Measurements from ENCODE around the gene RMI2.

The RMI2 gene

GRCh38 chr16:11350921-11351335 lies 5.7 kb downstream of the RMI2 start:
- Histone ChIP-seq H2AK5ac (ENCODE audit: low read length) (no peak overlapping the region), H3K4me1 (ENCODE audit: control insufficient read depth, low read depth, low read length) (peaks cover 8% of the 10 kb centered on the region), H3K9ac (ENCODE audit: low read length) (no peak overlapping the region), H3K18ac (ENCODE audit: low read length) (no peak overlapping the region), H3K79me2 (ENCODE audit: control insufficient read depth, insufficient read depth, low read length) (peaks cover 28% of the 10 kb centered on the region), H3K4ac (ENCODE audit: low read depth, low read length) (no peak overlapping the region), H3K79me1 (ENCODE audit: low read length) (peaks cover 32% of the 10 kb centered on the region), H3K27me3 (ENCODE audit: insufficient read depth, low read length, poor library complexity) (no peaks in the 10 kb centered on the region), H2BK120ac (ENCODE audit: low read depth, low read length) (no peak overlapping the region), H4K8ac (ENCODE audit: low read depth, low read length) (no peak overlapping the region), H3K4me2 (ENCODE audit: low read length) (no peak overlapping the region), H2BK5ac (ENCODE audit: low read length) (no peak overlapping the region), H3K27ac (ENCODE audit: low read depth, low read length) (no peak overlapping the region), H3K56ac (ENCODE audit: low read length) (no peak overlapping the region), H4K5ac (ENCODE audit: low read length) (no peak overlapping the region), H2BK15ac (replicated peaks; ENCODE audit: low read depth) (no peak overlapping the region), H3K36me3 (ENCODE audit: control insufficient read depth, insufficient read depth, low read length) (no peaks in the 10 kb centered on the region), H3K23ac (ENCODE audit: low read length) (no peak overlapping the region), H3K4me3 (ENCODE audit: low read length) (no peak overlapping the region)
- no peak for DNase-seq
- no CpG with 5 or more reads among the region's 8 CpGs for WGBS (ENCODE audit: extremely low coverage, insufficient coverage, low lambda C conversion rate)

- Histone ChIP-seq H2BK5ac (ENCODE audit: low read length) (no peak overlapping the region), H2AK5ac (ENCODE audit: low read length) (no peak overlapping the region), H3K23ac (ENCODE audit: low read length) (no peak overlapping the region), H3K4me3 (ENCODE audit: low read length) (no peak overlapping the region), H3K18ac (ENCODE audit: low read length) (no peak overlapping the region), H3K79me2 (ENCODE audit: control insufficient read depth, insufficient read depth, low read length) (peaks cover 14% of the 10 kb centered on the region), H3K4me2 (ENCODE audit: low read length) (no peak overlapping the region), H4K5ac (ENCODE audit: low read length) (no peak overlapping the region), H3K79me1 (ENCODE audit: low read length) (peaks cover 22% of the 10 kb centered on the region), H3K56ac (ENCODE audit: low read length) (no peak overlapping the region), H3K4ac (ENCODE audit: low read depth, low read length) (no peak overlapping the region), H3K9ac (ENCODE audit: low read length) (no peak overlapping the region), H3K4me1 (ENCODE audit: control insufficient read depth, low read depth, low read length) (peaks cover 8% of the 10 kb centered on the region), H3K27me3 (ENCODE audit: insufficient read depth, low read length, poor library complexity) (no peaks in the 10 kb centered on the region), H3K36me3 (ENCODE audit: control insufficient read depth, insufficient read depth, low read length) (no peaks in the 10 kb centered on the region), H4K8ac (ENCODE audit: low read depth, low read length) (no peak overlapping the region), H3K27ac (ENCODE audit: low read depth, low read length) (no peak overlapping the region), H2BK15ac (replicated peaks; ENCODE audit: low read depth) (no peak overlapping the region), H2BK120ac (ENCODE audit: low read depth, low read length) (no peak overlapping the region)
- no CpG with 5 or more reads among the region's 4 CpGs for WGBS (ENCODE audit: extremely low coverage, insufficient coverage, low lambda C conversion rate)
- DNase-seq, result no peak
These were observed 7.9 kb downstream of the RMI2 start for GRCh38 chr16:11353158-11353557.

- Histone ChIP-seq H3K36me3 (ENCODE audit: control insufficient read depth, insufficient read depth, low read length) (no peaks in the 10 kb centered on the region), H3K18ac (ENCODE audit: low read length) (peak overlapping the region; percentile 30), H3K56ac (ENCODE audit: low read length) (no peak overlapping the region), H3K27ac (ENCODE audit: low read depth, low read length) (no peak overlapping the region), H3K4me3 (ENCODE audit: low read length) (no peak overlapping the region), H3K27me3 (ENCODE audit: insufficient read depth, low read length, poor library complexity) (no peaks in the 10 kb centered on the region), H3K23ac (ENCODE audit: low read length) (no peak overlapping the region), H2BK120ac (ENCODE audit: low read depth, low read length) (no peak overlapping the region), H2AK5ac (ENCODE audit: low read length) (no peak overlapping the region), H3K4me2 (ENCODE audit: low read length) (no peak overlapping the region), H4K5ac (ENCODE audit: low read length) (no peak overlapping the region), H3K4ac (ENCODE audit: low read depth, low read length) (peak overlapping the region; percentile 76), H4K8ac (ENCODE audit: low read depth, low read length) (no peak overlapping the region), H3K9ac (ENCODE audit: low read length) (no peak overlapping the region), H3K79me2 (ENCODE audit: control insufficient read depth, insufficient read depth, low read length) (peaks cover 6% of the 10 kb centered on the region), H3K4me1 (ENCODE audit: control insufficient read depth, low read depth, low read length) (peaks cover 8% of the 10 kb centered on the region), H3K79me1 (ENCODE audit: low read length) (peaks cover 11% of the 10 kb centered on the region), H2BK5ac (ENCODE audit: low read length) (no peak overlapping the region), H2BK15ac (replicated peaks; ENCODE audit: low read depth) (no peak overlapping the region)
- WGBS (ENCODE audit: extremely low coverage, insufficient coverage, low lambda C conversion rate), result no CpG with 5 or more reads among the region's 5 CpGs
- DNase-seq, result no peak
These were observed 9.1 kb downstream of the RMI2 start for GRCh38 chr16:11354407-11354732.

- no peaks in the 10 kb centered on the region for H3K27me3 ChIP-seq (ENCODE audit: insufficient read depth, low read length, poor library complexity)
- H3K79me2 ChIP-seq (ENCODE audit: control insufficient read depth, insufficient read depth, low read length), result peaks cover 1% of the 10 kb centered on the region
- H3K23ac ChIP-seq (ENCODE audit: low read length), result no peak overlapping the region
- H4K5ac ChIP-seq (ENCODE audit: low read length), result no peak overlapping the region
- H3K4me3 ChIP-seq (ENCODE audit: low read length), result no peak overlapping the region
- peak overlapping the region; percentile 29 for H2BK120ac ChIP-seq (ENCODE audit: low read depth, low read length)
- peak overlapping the region; percentile 79 for H3K56ac ChIP-seq (ENCODE audit: low read length)
- peaks cover 8% of the 10 kb centered on the region for H3K4me1 ChIP-seq (ENCODE audit: control insufficient read depth, low read depth, low read length)
- WGBS (ENCODE audit: extremely low coverage, insufficient coverage, low lambda C conversion rate), result no CpG with 5 or more reads among the region's 11 CpGs
- H3K27ac ChIP-seq (ENCODE audit: low read depth, low read length), result no peak overlapping the region
- peaks cover 10% of the 10 kb centered on the region for H3K79me1 ChIP-seq (ENCODE audit: low read length)
- peak overlapping the region; percentile 66 for H2AK5ac ChIP-seq (ENCODE audit: low read length)
- H2BK5ac ChIP-seq (ENCODE audit: low read length), result peak overlapping the region; percentile 20
- DNase-seq, result no peak
- H3K4ac ChIP-seq (ENCODE audit: low read depth, low read length), result peak overlapping the region; percentile 76
- H3K4me2 ChIP-seq (ENCODE audit: low read length), result no peak overlapping the region
- no peak overlapping the region for H4K8ac ChIP-seq (ENCODE audit: low read depth, low read length)
- H3K18ac ChIP-seq (ENCODE audit: low read length), result peak overlapping the region; percentile 30
- peak overlapping the region; percentile 17 for H3K9ac ChIP-seq (ENCODE audit: low read length)
- H3K36me3 ChIP-seq (ENCODE audit: control insufficient read depth, insufficient read depth, low read length), result no peaks in the 10 kb centered on the region
- no peak overlapping the region for H2BK15ac ChIP-seq (replicated peaks; ENCODE audit: low read depth)
These were observed 9.7 kb downstream of the RMI2 start for GRCh38 chr16:11354733-11355574.

GRCh38 chr16:11355862-11356261 lies 10.6 kb downstream of the RMI2 start:
- no peak overlapping the region for H3K4me2 ChIP-seq (ENCODE audit: low read length)
- peak overlapping the region; percentile 67 for H2BK5ac ChIP-seq (ENCODE audit: low read length)
- no peaks in the 10 kb centered on the region for H3K27me3 ChIP-seq (ENCODE audit: insufficient read depth, low read length, poor library complexity)
- H3K4me3 ChIP-seq (ENCODE audit: low read length), result no peak overlapping the region
- peak overlapping the region; percentile 26 for H3K9ac ChIP-seq (ENCODE audit: low read length)
- H3K23ac ChIP-seq (ENCODE audit: low read length), result no peak overlapping the region
- peaks cover 9% of the 10 kb centered on the region for H3K79me1 ChIP-seq (ENCODE audit: low read length)
- no peak overlapping the region for H4K8ac ChIP-seq (ENCODE audit: low read depth, low read length)
- no peak overlapping the region for H2AK5ac ChIP-seq (ENCODE audit: low read length)
- peaks cover 8% of the 10 kb centered on the region for H3K4me1 ChIP-seq (ENCODE audit: control insufficient read depth, low read depth, low read length)
- DNase-seq, result no peak
- no peaks in the 10 kb centered on the region for H3K79me2 ChIP-seq (ENCODE audit: control insufficient read depth, insufficient read depth, low read length)
- H2BK15ac ChIP-seq (replicated peaks; ENCODE audit: low read depth), result peak overlapping the region; percentile 42
- H3K4ac ChIP-seq (ENCODE audit: low read depth, low read length), result peak overlapping the region; percentile 83
- no CpG with 5 or more reads among the region's 8 CpGs for WGBS (ENCODE audit: extremely low coverage, insufficient coverage, low lambda C conversion rate)
- peak overlapping the region; percentile 71 for H3K18ac ChIP-seq (ENCODE audit: low read length)
- no peak overlapping the region for H3K27ac ChIP-seq (ENCODE audit: low read depth, low read length)
- H3K36me3 ChIP-seq (ENCODE audit: control insufficient read depth, insufficient read depth, low read length), result no peaks in the 10 kb centered on the region
- no peak overlapping the region for H2BK120ac ChIP-seq (ENCODE audit: low read depth, low read length)
- peak overlapping the region; percentile 32 for H3K56ac ChIP-seq (ENCODE audit: low read length)
- H4K5ac ChIP-seq (ENCODE audit: low read length), result no peak overlapping the region

Data from mesendoderm (in vitro differentiated cells).